ENCODE results near the gene COL20A1.

COL20A1 gene

DNA sequence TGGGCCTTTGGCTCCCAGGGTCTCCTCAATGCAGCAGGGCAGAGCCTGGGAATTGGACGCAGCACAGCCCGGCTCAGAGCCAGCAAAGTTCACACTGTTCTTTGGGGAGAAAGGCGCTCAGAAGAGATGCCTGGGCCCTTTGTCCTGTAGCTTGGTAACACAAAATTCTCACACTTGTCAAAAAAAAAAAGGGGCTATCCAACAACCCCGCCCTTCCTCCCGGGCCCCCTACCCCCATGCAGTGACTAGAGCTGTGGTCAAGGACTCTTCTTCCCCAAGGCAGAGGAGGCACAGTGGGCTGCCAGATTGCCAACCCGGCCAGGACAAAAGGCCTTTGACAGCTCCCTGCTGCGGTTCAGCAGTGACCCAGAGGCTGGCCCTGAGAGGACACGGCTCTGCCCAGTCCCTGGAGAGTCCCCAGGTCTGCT is 40.7 kb upstream of the COL20A1 start:
- no peaks in the 10 kb centered on the region for H3K36me3 ChIP-seq
- peaks cover 44 to 94% (median 53%) of the 10 kb centered on the region in 11 experiments for H3K27me3 ChIP-seq
- TF ChIP-seq Cebpa-rat (IDR thresholded peaks at IDR 0.05): no peak
- H3K27ac ChIP-seq: peak overlapping the region in 2 of 11 experiments; percentile 25 to 30; a peak in 1 of 22 replicates
- H3K4me3 ChIP-seq: peak overlapping the region in 4 of 10 experiments; percentile 62 to 77 (median 70); a peak in 6 of 20 replicates
- peak overlapping the region in 9 of 11 experiments; percentile 91 to 100 (median 98); a peak in 16 of 22 replicates for H3K4me2 ChIP-seq
- H3K9ac ChIP-seq: peak overlapping the region in 5 of 11 experiments; percentile 12 to 82 (median 75); a peak in 7 of 22 replicates
- H4K20me1 ChIP-seq: peaks cover 0 to 76% (median 19%) of the 10 kb centered on the region in 11 experiments; a peak in 17 of 22 replicates
- peaks cover 44 to 98% (median 93%) of the 10 kb centered on the region in 10 experiments for H3K4me1 ChIP-seq
- no peaks in the 10 kb centered on the region for H3K9me3 ChIP-seq (replicated peaks in 1 of 11)

DNA sequence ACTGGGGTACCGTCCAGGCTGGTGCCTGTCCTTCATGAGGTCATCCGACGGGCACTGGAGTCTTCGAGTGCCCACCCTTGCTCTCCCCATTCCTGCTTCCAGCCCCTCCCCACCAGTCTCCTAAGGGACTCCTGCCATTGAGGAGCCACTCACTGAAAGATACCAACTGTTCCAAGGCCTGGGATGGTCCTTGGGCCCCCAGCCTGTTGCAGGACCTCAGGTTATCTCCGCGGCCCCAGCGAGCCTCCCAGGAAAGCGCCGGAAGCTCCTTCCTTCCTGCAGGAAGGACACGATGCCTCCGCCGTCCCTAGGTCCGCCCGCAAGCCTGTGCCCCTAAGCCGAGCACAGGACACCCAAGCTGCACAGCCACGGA is 39.9 kb upstream of the COL20A1 start:
- peak overlapping the region; percentile 42 to 77 (median 62) for H3K4me3 ChIP-seq
- H3K4me2 ChIP-seq: peak overlapping the region; percentile 90 to 100 (median 95)
- H3K9ac ChIP-seq: peak overlapping the region in 6 of 11 experiments; percentile 0 to 82 (median 66); a peak in 10 of 22 replicates

DNA sequence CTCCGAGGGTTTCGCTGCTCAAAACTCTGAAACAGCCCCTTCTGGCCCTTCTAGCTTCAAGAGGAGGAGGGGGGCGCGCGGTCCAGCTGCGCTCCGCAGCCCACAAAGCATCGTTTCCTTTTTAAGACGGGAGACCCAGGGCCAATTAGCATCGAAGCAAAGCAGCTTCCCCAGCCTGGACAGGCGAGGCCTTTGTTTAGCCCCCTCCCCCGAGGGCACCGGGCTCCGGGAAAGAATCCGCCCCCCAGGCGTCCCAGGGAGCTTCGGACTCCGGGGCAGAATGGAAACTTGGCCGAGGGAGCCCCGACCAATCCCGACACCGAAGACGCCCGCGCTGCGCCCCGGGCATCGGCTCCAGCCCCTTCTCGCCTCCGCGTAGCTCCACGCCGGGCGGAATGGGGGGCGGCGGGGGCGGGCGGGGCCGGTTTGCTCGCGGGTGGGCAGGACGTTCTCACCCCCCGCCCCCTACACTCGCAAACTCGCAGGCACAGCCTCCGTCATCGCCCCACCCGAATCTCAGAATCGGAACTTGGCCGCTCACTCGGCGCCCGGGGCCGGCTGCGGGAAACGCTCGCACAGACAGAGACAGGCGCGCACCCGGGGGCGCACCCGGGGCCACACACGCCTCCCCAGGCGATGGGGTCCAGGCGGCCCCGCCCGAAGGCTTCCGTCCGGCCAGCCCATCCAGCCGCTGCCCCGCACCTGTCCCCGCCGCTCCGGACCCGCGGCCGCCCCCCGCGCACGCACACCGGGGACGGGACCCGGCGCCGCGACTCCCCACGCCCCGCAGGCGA is 39.4 kb upstream of the COL20A1 start:
- no peak for TF ChIP-seq Cebpa-rat (IDR thresholded peaks at IDR 0.05)
- H3K4me3 ChIP-seq: peak overlapping the region; percentile 45 to 77 (median 62)
- no peaks in the 10 kb centered on the region for H3K9me3 ChIP-seq (replicated peaks in 1 of 11)
- H3K9ac ChIP-seq: peak overlapping the region in 10 of 11 experiments; percentile 36 to 82 (median 62); a peak in 14 of 22 replicates
- H3K27me3 ChIP-seq: peaks cover 44 to 94% (median 53%) of the 10 kb centered on the region in 11 experiments
- no peaks in the 10 kb centered on the region for H3K36me3 ChIP-seq
- peak overlapping the region in 4 of 11 experiments; percentile 48 to 70 (median 60); a peak in 7 of 22 replicates for H3K27ac ChIP-seq
- peak overlapping the region; percentile 90 to 100 (median 95) for H3K4me2 ChIP-seq
- peaks cover 39 to 98% (median 93%) of the 10 kb centered on the region in 10 experiments for H3K4me1 ChIP-seq
- H4K20me1 ChIP-seq: peaks cover 0 to 73% (median 23%) of the 10 kb centered on the region in 11 experiments; a peak in 18 of 22 replicates

More for the DNA sequence above, 39.9 kb upstream of the COL20A1 start:
- TF ChIP-seq Cebpa-rat (IDR thresholded peaks at IDR 0.05): no peak
- Histone ChIP-seq H3K4me1 (peaks cover 38 to 98% (median 93%) of the 10 kb centered on the region in 10 experiments), H3K36me3 (no peaks in the 10 kb centered on the region), H3K27me3 (peaks cover 44 to 94% (median 53%) of the 10 kb centered on the region in 11 experiments), H4K20me1 (peaks cover 0 to 73% (median 20%) of the 10 kb centered on the region in 11 experiments; a peak in 17 of 22 replicates), H3K9me3 (replicated peaks in 1 of 11) (no peaks in the 10 kb centered on the region), H3K27ac (peak overlapping the region in 3 of 11 experiments; percentile 4 to 41 (median 22); a peak in 3 of 22 replicates)

DNA sequence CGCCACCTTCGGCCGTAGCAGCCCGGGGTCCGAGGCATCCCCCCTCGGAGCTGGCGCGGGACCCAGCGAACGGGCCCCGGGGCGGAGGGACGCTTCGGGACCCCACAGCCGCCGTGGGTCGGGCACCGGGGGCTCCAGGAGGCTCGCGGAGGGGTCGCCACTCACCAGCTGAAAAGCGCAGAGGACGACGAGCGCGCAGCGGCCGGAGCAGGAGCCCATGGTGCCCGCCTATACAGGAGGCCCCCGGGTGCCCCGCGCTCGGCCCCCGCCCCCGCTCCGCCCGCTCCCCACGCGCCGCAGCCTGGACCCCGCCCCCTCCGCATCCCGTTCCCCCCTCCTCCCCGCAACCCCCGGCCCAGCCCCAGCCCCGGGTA is 38.8 kb upstream of the COL20A1 start, which contains the start of gene NKAIN4:
NKAIN4 (minus strand) TSS at position 232 of the 374 bp plus-strand sequence; CDS start at position 219, 13 bp downstream.
- Histone ChIP-seq H4K20me1 (peaks cover 0 to 73% (median 23%) of the 10 kb centered on the region in 11 experiments; a peak in 16 of 22 replicates), H3K27ac (peak within 1 kb of the TSS in 4 of 11 experiments; percentile 48 to 70 (median 60); a peak in 7 of 22 replicates), H3K36me3 (no peaks in the 10 kb centered on the region), H3K4me3 (peak within 1 kb of the TSS; percentile 45 to 77 (median 62)), H3K9ac (peak within 1 kb of the TSS in 10 of 11 experiments; percentile 36 to 82 (median 62); a peak in 14 of 22 replicates), H3K9me3 (replicated peaks in 1 of 11) (0 out of 22 replicates have a peak, but pooled peaks cover 0 to 3% (median 0%) of the 10 kb centered on the region in 11 experiments), H3K27me3 (peaks cover 44 to 94% (median 53%) of the 10 kb centered on the region in 11 experiments), H3K4me2 (peak within 1 kb of the TSS; percentile 90 to 100 (median 95)), H3K4me1 (peaks cover 39 to 98% (median 93%) of the 10 kb centered on the region in 10 experiments)
- no peak for TF ChIP-seq Cebpa-rat (IDR thresholded peaks at IDR 0.05)

DNA sequence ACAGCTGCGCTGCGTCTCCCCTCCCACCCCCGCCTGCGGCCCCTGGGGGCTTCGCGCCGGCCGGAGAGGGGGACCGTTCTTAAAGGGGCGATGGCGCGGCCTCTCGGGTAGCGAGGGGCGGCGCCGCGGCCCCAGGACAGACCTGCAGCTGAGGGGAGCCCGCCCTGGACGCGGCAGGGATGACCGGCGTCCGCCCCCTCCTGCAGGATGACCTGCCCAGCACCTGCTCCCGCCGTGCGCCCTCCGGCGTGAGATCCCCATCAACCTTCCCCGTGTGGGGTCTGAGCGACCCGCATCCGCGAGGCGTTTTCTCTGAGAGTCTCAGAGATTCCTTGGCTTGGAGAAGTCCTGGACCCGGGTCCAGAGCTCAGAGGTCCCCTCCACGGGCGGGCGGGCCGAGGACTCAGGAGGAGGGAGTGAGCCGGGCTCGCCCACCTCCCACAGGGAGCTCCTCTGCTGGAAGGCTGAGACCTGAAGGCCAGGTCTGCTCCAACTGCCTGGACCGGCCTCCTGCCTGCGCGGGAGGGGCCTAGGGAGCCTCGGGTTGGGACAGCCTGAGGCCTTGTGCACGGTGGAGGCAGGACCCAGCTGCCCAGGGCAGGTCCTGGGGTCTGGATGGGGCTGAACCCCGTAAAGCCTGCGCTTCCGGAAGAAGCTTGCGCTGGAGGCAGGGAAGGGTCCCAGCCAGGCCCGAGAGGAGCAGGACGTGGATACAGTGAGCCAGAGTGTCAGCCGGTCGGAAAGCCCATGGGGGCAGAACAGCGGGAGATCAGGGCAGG is 38.2 kb upstream of the COL20A1 start:
- Histone ChIP-seq H3K4me1 (peaks cover 43 to 98% (median 93%) of the 10 kb centered on the region in 10 experiments), H3K4me2 (peak overlapping the region; percentile 31 to 99 (median 86); a peak in 20 of 22 replicates), H3K27ac (peak overlapping the region in 1 of 11 experiments; percentile 44; a peak in 2 of 22 replicates), H3K27me3 (peaks cover 44 to 94% (median 53%) of the 10 kb centered on the region in 11 experiments), H4K20me1 (peaks cover 0 to 75% (median 24%) of the 10 kb centered on the region in 11 experiments; a peak in 16 of 22 replicates), H3K4me3 (peak overlapping the region in 7 of 10 experiments; percentile 35 to 77 (median 48); a peak in 13 of 20 replicates), H3K9me3 (replicated peaks in 1 of 11) (0 out of 22 replicates have a peak, but pooled peaks cover 0 to 5% (median 0%) of the 10 kb centered on the region in 11 experiments), H3K36me3 (no peaks in the 10 kb centered on the region), H3K9ac (peak overlapping the region in 4 of 11 experiments; percentile 7 to 69 (median 58); a peak in 8 of 22 replicates)
- TF ChIP-seq Cebpa-rat (IDR thresholded peaks at IDR 0.05): no peak

DNA sequence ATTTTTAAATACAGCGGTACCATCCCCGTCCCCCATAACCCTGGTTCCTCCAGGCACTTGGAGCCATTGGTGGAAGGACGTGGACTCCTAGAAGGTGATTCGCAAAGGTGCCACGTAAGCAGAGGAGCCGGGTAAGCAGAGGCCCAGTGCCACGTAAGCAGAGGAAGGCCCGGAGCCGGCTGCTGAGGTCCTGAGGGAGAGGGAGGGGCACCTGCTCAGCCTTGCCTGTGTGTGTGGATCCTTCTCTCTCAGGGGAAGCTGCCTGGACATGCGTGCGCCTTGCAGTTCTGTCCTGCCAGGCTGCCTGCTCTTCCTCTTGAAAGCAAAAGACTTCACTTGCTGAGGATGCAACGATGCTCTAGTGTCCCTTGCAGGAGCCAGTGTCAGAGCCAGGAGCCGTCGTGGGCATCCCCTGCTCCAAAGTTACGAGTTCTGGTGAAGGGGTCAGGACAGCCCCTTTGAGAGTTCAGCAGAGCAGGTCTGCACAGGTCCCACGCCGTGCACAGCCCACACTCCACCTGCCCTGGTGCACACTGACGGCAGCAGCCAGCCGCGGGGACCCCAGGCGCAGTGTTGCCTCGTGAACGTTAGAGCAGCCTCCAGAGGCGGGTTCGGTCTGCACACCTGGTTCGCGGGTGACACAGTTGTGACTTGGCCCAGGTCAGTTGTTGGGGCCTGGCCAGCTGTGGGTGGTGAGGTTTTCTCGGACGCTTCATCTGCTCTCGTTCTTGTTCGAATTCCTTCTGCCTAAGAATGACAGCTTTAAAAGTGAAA is 36.9 kb upstream of the COL20A1 start:
- H4K20me1 ChIP-seq: peaks cover 0 to 88% (median 37%) of the 10 kb centered on the region in 11 experiments; a peak in 15 of 22 replicates
- H3K4me3 ChIP-seq: no peak overlapping the region; a peak in 1 of 20 replicates
- H3K4me1 ChIP-seq: peaks cover 47 to 98% (median 94%) of the 10 kb centered on the region in 10 experiments
- H3K9me3 ChIP-seq (replicated peaks in 1 of 11): 0 out of 22 replicates have a peak, but pooled peaks cover 0 to 5% (median 0%) of the 10 kb centered on the region in 11 experiments
- H3K9ac ChIP-seq: peak overlapping the region in 1 of 11 experiments; percentile 68; a peak in 1 of 22 replicates
- peaks cover 44 to 95% (median 56%) of the 10 kb centered on the region in 11 experiments for H3K27me3 ChIP-seq
- H3K36me3 ChIP-seq: no peaks in the 10 kb centered on the region
- H3K27ac ChIP-seq: no peak overlapping the region
- no peak for TF ChIP-seq Cebpa-rat (IDR thresholded peaks at IDR 0.05)
- H3K4me2 ChIP-seq: peak overlapping the region in 9 of 11 experiments; percentile 15 to 99 (median 90); a peak in 16 of 22 replicates

DNA sequence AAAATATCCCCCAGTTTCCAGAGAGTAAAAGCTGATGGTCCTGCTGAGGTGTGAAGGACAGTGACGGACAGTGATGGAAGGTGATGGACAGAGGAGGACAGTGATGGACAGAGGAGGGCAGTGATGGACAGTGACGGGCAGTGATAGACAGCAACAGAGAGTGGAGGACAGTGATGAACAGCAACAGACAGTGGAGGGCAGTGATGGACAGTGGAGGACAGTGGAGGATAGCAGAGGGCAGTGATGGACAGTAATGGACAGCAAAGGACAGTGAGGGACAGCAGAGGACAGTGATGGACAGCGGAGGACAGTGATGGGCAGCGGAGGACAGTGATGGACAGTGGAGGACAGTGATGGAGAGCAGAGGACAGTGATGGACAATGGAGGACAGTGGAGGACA is 36.0 kb upstream of the COL20A1 start:
- Histone ChIP-seq H3K27ac (no peak overlapping the region), H3K4me3 (no peak overlapping the region; a peak in 1 of 20 replicates), H3K27me3 (peaks cover 42 to 98% (median 53%) of the 10 kb centered on the region in 11 experiments), H3K9ac (no peak overlapping the region), H3K36me3 (no peaks in the 10 kb centered on the region), H3K9me3 (replicated peaks in 1 of 11) (0 out of 22 replicates have a peak, but pooled peaks cover 0 to 5% (median 0%) of the 10 kb centered on the region in 11 experiments), H4K20me1 (peaks cover 0 to 93% (median 38%) of the 10 kb centered on the region in 11 experiments; a peak in 15 of 22 replicates), H3K4me1 (peaks cover 52 to 98% (median 96%) of the 10 kb centered on the region in 10 experiments), H3K4me2 (peak overlapping the region in 9 of 11 experiments; percentile 58 to 99 (median 90); a peak in 18 of 22 replicates)
- no peak for TF ChIP-seq Cebpa-rat (IDR thresholded peaks at IDR 0.05)

All from BLaER1 treated with 17β-estradiol and CSF1 and Interleukin-3, amounts not matched to agents 10 nM and 100 nM (cell line).